Kidney (tissue), 14 donors: Measurements from ENCODE around the gene CCT7. TPM values are rescaled to one million over a fixed set of nuclear protein-coding genes. Genes with fewer than 3 reads are reported as not detected.

Experiments used
- DNase-seq, 5 donors: peaks; one replicate each; pipeline ENCODE4 v3.0.0-alpha.2; 2013 to 2020
- FAIRE-seq: peaks from 2 replicates; lab custom pipeline; 2012; peaks lifted over from hg19 to GRCh38; lab: Jason Lieb, UNC
- H3K27ac ChIP-seq, 2 donors: one replicate each; pipeline ENCODE4 v1.7.0; 2013; ENCODE audit warnings: low read depth in 2 of 2, low read length in 2 of 2, inconsistent platforms in 1 of 2
- H3K27me3 ChIP-seq: one replicate; pipeline ENCODE4 v1.7.1; 2013; ENCODE audit warnings: low read length, inconsistent platforms; ENCODE audit not compliant: control insufficient read depth, insufficient read depth
- H3K36me3 ChIP-seq, 3 donors: one replicate each; pipeline versions ENCODE4 v1.7.0 to v1.7.1; 2013; ENCODE audit warnings: low read length in 3 of 3, control low read depth in 1 of 3, inconsistent platforms in 1 of 3; ENCODE audit not compliant: insufficient read depth in 3 of 3, control insufficient read depth in 2 of 3
- H3K4me1 ChIP-seq, 3 donors: one replicate each; pipeline versions ENCODE4 v1.7.0 to v1.7.1; 2013; ENCODE audit warnings: low read length in 3 of 3, inconsistent platforms in 1 of 3, low read depth in 1 of 3; ENCODE audit not compliant: control insufficient read depth in 2 of 3, insufficient read depth in 2 of 3
- H3K4me3 ChIP-seq, 3 donors: one replicate each; pipeline versions ENCODE4 v1.7.0 to v1.8.1; 2013; ENCODE audit warnings: low read length in 3 of 3, control low read depth in 1 of 3, inconsistent platforms in 1 of 3
- H3K9ac ChIP-seq, 3 donors: one replicate each; pipeline versions ENCODE4 v1.7.0 to v1.7.1; 2013; ENCODE audit warnings: low read length in 3 of 3, control low read depth in 1 of 3, inconsistent platforms in 1 of 3
- H3K9me3 ChIP-seq, 3 donors: one replicate each; pipeline versions ENCODE4 v1.7.0 to v1.7.1; 2013; ENCODE audit warnings: low read length in 3 of 3, control low read depth in 1 of 3, inconsistent platforms in 1 of 3; ENCODE audit not compliant: control insufficient read depth in 2 of 3, insufficient read depth in 1 of 3
- CTCF ChIP-seq: IDR thresholded peaks from 3 replicates; pipeline ENCODE4 v1.5.1; 2012; ENCODE audit warnings: mild to moderate bottlenecking, moderate library complexity, borderline replicate concordance; ENCODE audit not compliant: insufficient read depth; ENCODE audit errors: extremely low read depth
- intact Hi-C: fragments of 100-400 bp; cut with DNase I; formaldehyde crosslinking; loops from one replicate; pipeline ENCODE4 v1.11.1; 2022
- polyA plus RNA-seq: library from polyadenylated mRNA; stranded (reverse); fragments of 350-450 nt; fragmentation: Illumina TruSeq; extraction: RNeasy Lipid Tissue Mini Kit (QIAGEN cat#74804); gene quantifications from one replicate; pipeline ENCODE4 v1.2.3, GENCODE V29; 2014; ENCODE audit warnings: low read depth, low replicate concordance; ENCODE audit not compliant: insufficient read depth
- total RNA-seq: library from RNA; stranded (reverse); fragmentation: NEBNext Ultra II Directional; extraction: Animal tissue kit (Norgen Biotek cat#: 25700); gene quantifications from one replicate; pipeline ENCODE4 v1.2.1, GENCODE V29; 2021
- donor health status: control.
- donor health status: control.
- donor health status: control.
- donor health status: control.
- donor health status: control.
- donor health status: DM: yes; HTN: yes; CAD: no.
- donor health status: Normal renal cell carcinoma (clear cell type).

The CCT7 gene
- total and polyA plus RNA-seq, 2 donors from 2014 or later: 164 to 173 TPM

DNA sequence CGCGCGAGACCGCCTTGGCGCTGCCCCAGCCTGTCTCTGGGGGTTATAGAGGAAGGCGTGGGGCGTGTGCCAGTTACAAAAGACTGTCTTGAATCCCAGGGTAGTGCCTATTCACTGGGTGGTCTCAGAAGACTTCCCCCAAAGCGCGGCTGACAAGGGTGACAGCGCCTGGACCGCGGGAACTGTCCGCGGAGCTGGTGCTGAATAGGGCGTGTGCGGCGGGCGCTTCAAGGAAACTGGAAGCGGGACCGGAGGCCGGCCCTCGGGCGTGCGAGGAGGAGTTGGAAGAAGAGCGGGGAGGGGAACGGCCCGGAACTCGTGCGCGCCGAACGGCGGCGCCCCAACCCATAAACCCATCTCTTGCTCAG is 57.0 kb downstream of the CCT7 start:
- H3K9me3 ChIP-seq: no peaks in the 10 kb centered on the region
- peaks cover 0 to 4% (median 0%) of the 10 kb centered on the region in 3 donors for H3K4me1 ChIP-seq
- H3K9ac ChIP-seq: no peak overlapping the region
- H3K36me3 ChIP-seq: no peaks in the 10 kb centered on the region
- intact Hi-C loops: no loop called here
- TF ChIP-seq CTCF: no peak
- no peak overlapping the region for H3K27ac ChIP-seq
- H3K4me3 ChIP-seq: no peak overlapping the region
- DNase-seq (peak; percentile 78 to 90 (median 86)), FAIRE-seq (no peak)
- peaks cover 43% of the 10 kb centered on the region for H3K27me3 ChIP-seq

GRCh38 chr2:73291461-73292315 is 57.6 kb downstream of the CCT7 start:
- Histone ChIP-seq H3K27me3 (peaks cover 41% of the 10 kb centered on the region), H3K4me1 (peaks cover 0 to 4% (median 0%) of the 10 kb centered on the region in 3 donors), H3K9ac (no peak overlapping the region), H3K27ac (no peak overlapping the region), H3K4me3 (no peak overlapping the region), H3K36me3 (no peaks in the 10 kb centered on the region), H3K9me3 (no peaks in the 10 kb centered on the region)
- FAIRE-seq: no peak
- TF ChIP-seq CTCF: no peak
- intact Hi-C loops: no loop called here
- peak in 2 of 5 donors; percentile 23 to 60 for DNase-seq

GRCh38 chr2:73292316-73292905 is 58.3 kb downstream of the CCT7 start:
- Histone ChIP-seq H3K27me3 (peaks cover 41% of the 10 kb centered on the region), H3K9ac (no peak overlapping the region), H3K4me3 (no peak overlapping the region), H3K9me3 (no peaks in the 10 kb centered on the region), H3K27ac (no peak overlapping the region), H3K36me3 (no peaks in the 10 kb centered on the region), H3K4me1 (peaks cover 0 to 4% (median 0%) of the 10 kb centered on the region in 3 donors)
- DNase-seq (peak in 1 of 5 donors; percentile 69), FAIRE-seq (no peak)
- intact Hi-C loops: no loop called here
- TF ChIP-seq CTCF: no peak
